Peyer's patch (tissue), 4 donors: ENCODE data around the gene NIPBL. TPM values are rescaled to one million over a fixed set of nuclear protein-coding genes. Genes with fewer than 3 reads are reported as not detected.

Source experiments
- DNase-seq, 3 donors: peaks; one replicate each; pipeline ENCODE4 v3.0.0-alpha.2; 2017 to 2019
- H3K27ac ChIP-seq, 4 donors: fragments of 200-600 bp; sonication (generic); one replicate each; pipeline ENCODE4 v1.5.1; 2016 to 2019
- H3K27me3 ChIP-seq, 2 donors: fragments of 200-600 bp; sonication (generic); one replicate each; pipeline ENCODE4 v1.5.1; 2019
- H3K36me3 ChIP-seq, 3 donors: fragments of 200-600 bp; sonication (generic); one replicate each; pipeline ENCODE4 v1.5.1; 2016 to 2019
- H3K4me1 ChIP-seq, 4 donors: fragments of 200-600 bp; sonication (generic); one replicate each; pipeline ENCODE4 v1.5.1; 2016 to 2019
- H3K4me3 ChIP-seq, 4 donors: fragments of 200-600 bp; sonication (generic); 1 replicate in 3 of 4; 2 replicates in 1 of 4; pipeline ENCODE4 v1.5.1; 2016 to 2019; ENCODE audit warnings: mild to moderate bottlenecking in 1 of 4
- H3K9me3 ChIP-seq, 4 donors: fragments of 200-600 bp; sonication (generic); one replicate each; pipeline ENCODE4 v1.5.1; 2016 to 2019; ENCODE audit warnings: mild to moderate bottlenecking in 1 of 4
- CTCF ChIP-seq, 6 experiments: fragments of 450-650 bp in 4 of 6; fragments of 200-600 bp in 2 of 6; sonication (generic) in 1 of 6; IDR thresholded peaks; one replicate each; pipeline ENCODE4 v1.5.1; 2017 to 2019; ENCODE audit warnings: antibody characterized with exemption in 6 of 6, mild to moderate bottlenecking in 3 of 6, moderate library complexity in 1 of 6
- POLR2A ChIP-seq, 2 donors: fragments of 450-650 bp; IDR thresholded peaks; one replicate each; pipeline ENCODE4 v1.5.1; 2017; ENCODE audit warnings: antibody characterized with exemption in 2 of 2, mild to moderate bottlenecking in 2 of 2, moderate library complexity in 2 of 2
- total RNA-seq, 4 donors: library from RNA; depleted of rRNA; stranded (reverse); fragments of >200 nt; gene quantifications; one replicate each; pipeline ENCODE4 v1.1.0, GENCODE V29; 2016

NIPBL gene
- total RNA-seq, 4 donors from 2014 or later: 48.7 to 109 (median 68.8) TPM

GRCh38 chr5:36877667-36878391 lies 1.3 kb downstream of the NIPBL start:
- no peak for DNase-seq
- no peak for TF ChIP-seq CTCF (IDR thresholded peaks at IDR 0.05)
- no peak for TF ChIP-seq POLR2A (IDR thresholded peaks at IDR 0.05)
- H3K4me1 ChIP-seq: peaks cover 0 to 46% (median 5%) of the 10 kb centered on the region in 4 donors
- no peaks in the 10 kb centered on the region for H3K9me3 ChIP-seq
- peak overlapping the region; percentile 84 to 89 (median 88) for H3K4me3 ChIP-seq
- no peaks in the 10 kb centered on the region for H3K27me3 ChIP-seq
- peak overlapping the region; percentile 92 to 98 (median 96) for H3K27ac ChIP-seq
- no peaks in the 10 kb centered on the region for H3K36me3 ChIP-seq

GRCh38 chr5:36878392-36879082 lies 2.0 kb downstream of the NIPBL start:
- Histone ChIP-seq H3K27ac (peak overlapping the region; percentile 92 to 98 (median 96)), H3K9me3 (no peaks in the 10 kb centered on the region), H3K4me3 (peak overlapping the region; percentile 84 to 89 (median 88)), H3K4me1 (peaks cover 0 to 42% (median 5%) of the 10 kb centered on the region in 4 donors), H3K36me3 (no peaks in the 10 kb centered on the region), H3K27me3 (no peaks in the 10 kb centered on the region)
- no peak for DNase-seq
- TF ChIP-seq POLR2A (IDR thresholded peaks at IDR 0.05) (no peak), CTCF (IDR thresholded peaks at IDR 0.05) (no peak)

GRCh38 chr5:36879274-36880033 lies 2.9 kb downstream of the NIPBL start:
- no peak for TF ChIP-seq POLR2A (IDR thresholded peaks at IDR 0.05)
- TF ChIP-seq CTCF (IDR thresholded peaks at IDR 0.05): no peak
- no peak for DNase-seq
- no peaks in the 10 kb centered on the region for H3K9me3 ChIP-seq
- H3K36me3 ChIP-seq: no peaks in the 10 kb centered on the region
- no peak overlapping the region for H3K27ac ChIP-seq
- H3K4me1 ChIP-seq: peaks cover 0 to 33% (median 4%) of the 10 kb centered on the region in 4 donors
- H3K27me3 ChIP-seq: no peaks in the 10 kb centered on the region
- peak overlapping the region in 2 of 4 donors; percentile 84 to 88 for H3K4me3 ChIP-seq

GRCh38 chr5:36880761-36881160 lies 4.2 kb downstream of the NIPBL start:
- H3K4me3 ChIP-seq: peak overlapping the region in 1 of 4 donors; percentile 12
- H3K36me3 ChIP-seq: peaks cover 0 to 6% (median 0%) of the 10 kb centered on the region in 3 donors
- H3K27me3 ChIP-seq: no peaks in the 10 kb centered on the region
- no peak for DNase-seq
- TF ChIP-seq CTCF (IDR thresholded peaks at IDR 0.05) (no peak), POLR2A (IDR thresholded peaks at IDR 0.05) (no peak)
- no peaks in the 10 kb centered on the region for H3K9me3 ChIP-seq
- peaks cover 0 to 29% (median 2%) of the 10 kb centered on the region in 4 donors for H3K4me1 ChIP-seq
- no peak overlapping the region for H3K27ac ChIP-seq

GRCh38 chr5:36881304-36881703 lies 4.7 kb downstream of the NIPBL start:
- no peaks in the 10 kb centered on the region for H3K27me3 ChIP-seq
- no peak for TF ChIP-seq CTCF (IDR thresholded peaks at IDR 0.05)
- DNase-seq: no peak
- peaks cover 0 to 6% (median 0%) of the 10 kb centered on the region in 3 donors for H3K36me3 ChIP-seq
- no peak overlapping the region for H3K4me3 ChIP-seq
- H3K27ac ChIP-seq: no peak overlapping the region
- no peaks in the 10 kb centered on the region for H3K9me3 ChIP-seq
- peaks cover 0 to 29% (median 3%) of the 10 kb centered on the region in 4 donors for H3K4me1 ChIP-seq
